ENCODE data around the gene TPCN2.

DNA sequence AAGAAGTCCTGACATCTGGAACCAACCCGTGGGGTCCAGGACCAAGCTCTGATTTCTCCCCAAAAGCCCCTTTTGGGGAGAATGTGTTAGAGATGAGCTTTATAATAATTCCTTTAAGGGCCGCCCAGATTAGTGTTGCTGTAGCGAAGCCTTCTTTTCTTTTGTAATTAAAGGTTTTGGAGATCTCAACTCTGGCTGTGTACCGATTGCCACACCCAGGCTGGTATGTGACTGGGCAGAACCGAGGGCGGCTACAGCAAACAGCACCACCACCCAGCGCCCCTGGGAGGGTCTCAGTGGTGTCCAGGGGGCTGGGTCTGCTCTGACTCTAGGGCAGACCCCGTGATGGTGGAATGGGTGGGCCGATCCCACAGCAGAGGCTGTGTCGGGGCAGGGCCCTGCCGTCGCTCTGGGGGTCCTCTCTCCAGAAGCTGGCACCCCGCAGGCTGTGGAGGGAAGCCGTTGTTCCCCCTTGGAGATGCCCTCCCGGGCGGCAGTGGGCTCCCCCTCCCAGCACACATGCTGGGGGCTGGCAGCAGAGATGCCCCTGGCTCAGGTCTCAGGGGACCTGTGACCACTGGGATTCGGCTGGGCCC, 31.0 kb downstream of the TPCN2 start:
- TF ChIP-seq CTCF (IDR thresholded peaks at IDR 0.05; ENCODE audit: insufficient read depth, low read depth, low read length) (no peak), EZH2 (IDR thresholded peaks at IDR 0.05; ENCODE audit: insufficient read depth, low read length) (no peak)
